ENCODE data around the gene SMIM5.

The SMIM5 gene

GRCh38 chr17:75642182-75642783 lies 9.0 kb downstream of the SMIM5 start:
- no peak for DNase-seq

GRCh38 chr17:75642784-75643642 lies 9.8 kb downstream of the SMIM5 start:
- no peak for DNase-seq

DNA sequence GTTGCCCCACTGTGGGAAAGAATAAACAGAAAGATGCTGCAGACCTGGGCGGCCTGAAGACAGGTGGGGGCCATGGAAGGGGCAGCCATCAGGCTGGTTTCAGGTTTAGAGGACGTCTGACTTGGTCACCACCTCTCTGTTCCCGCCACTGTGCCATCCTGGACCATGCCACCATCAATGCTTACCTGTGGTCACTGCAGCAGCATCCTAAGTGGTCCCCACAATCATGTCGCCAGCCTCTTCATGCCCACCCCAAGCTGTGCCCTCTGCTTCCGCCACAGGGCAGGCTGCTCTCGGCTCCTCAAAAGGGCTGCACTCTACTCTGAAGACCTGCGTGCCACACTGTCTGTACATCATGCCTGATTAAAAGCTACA lies 10.4 kb downstream of the SMIM5 start:
- DNase-seq = no peak

DNA sequence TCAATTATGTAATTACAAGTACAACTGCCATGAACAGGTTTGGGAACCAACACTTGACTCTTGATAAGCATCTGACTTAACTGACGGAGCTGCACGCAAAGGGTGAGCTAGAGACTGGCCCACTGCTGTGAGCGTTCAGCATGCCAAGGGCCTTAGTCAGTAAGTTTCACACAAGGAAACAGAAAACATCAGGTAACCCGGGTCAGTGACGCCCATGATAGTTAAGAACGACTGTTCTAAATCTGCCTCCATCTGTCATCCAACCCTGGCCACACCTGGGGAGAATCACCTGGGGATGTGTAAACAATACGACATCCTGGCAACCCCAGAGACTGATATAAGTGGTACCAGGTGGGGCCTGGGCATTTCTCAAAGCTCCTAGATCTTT lies 12.3 kb downstream of the SMIM5 start:
- no peak for DNase-seq

- no peak for DNase-seq
Observed at GRCh38 chr17:75645889-75646637, 12.8 kb downstream of the SMIM5 start.

GRCh38 chr17:75646638-75646992 lies 13.4 kb downstream of the SMIM5 start:
- DNase-seq = no peak

GRCh38 chr17:75647061-75647460 lies 13.8 kb downstream of the SMIM5 start:
- no peak for DNase-seq

- DNase-seq = no peak
Observed at GRCh38 chr17:75647921-75648320, 14.7 kb downstream of the SMIM5 start.

- DNase-seq = no peak
Observed at GRCh38 chr17:75649687-75650086, 16.5 kb downstream of the SMIM5 start.

- DNase-seq = no peak
Observed at GRCh38 chr17:75650874-75651273, 17.6 kb downstream of the SMIM5 start.

GRCh38 chr17:75652341-75652740 lies 19.1 kb downstream of the SMIM5 start:
- no peak for DNase-seq

- no peak for DNase-seq
Observed at GRCh38 chr17:75652934-75653549, 19.8 kb downstream of the SMIM5 start.

GRCh38 chr17:75654176-75654575 lies 20.9 kb downstream of the SMIM5 start:
- DNase-seq = no peak

- no peak for DNase-seq
Observed at GRCh38 chr17:75658237-75658636, 25.0 kb downstream of the SMIM5 start.

- DNase-seq = no peak
Observed at GRCh38 chr17:75661531-75661930, 28.3 kb downstream of the SMIM5 start.

GRCh38 chr17:75662511-75662910 lies 29.3 kb downstream of the SMIM5 start:
- no peak for DNase-seq

GRCh38 chr17:75664099-75664549 lies 30.9 kb downstream of the SMIM5 start:
- DNase-seq = no peak

GRCh38 chr17:75665981-75666380 lies 32.7 kb downstream of the SMIM5 start:
- no peak for DNase-seq

- DNase-seq = peak; percentile 93
Observed at GRCh38 chr17:75666959-75667790, 33.9 kb downstream of the SMIM5 start, which contains the start of the genes RECQL5 and SAP30BP. Gene RECQL5, minus strand, starts transcription at chr17:75667154. Its CDS starts 597 bp downstream, at chr17:75666557. Gene SAP30BP, plus strand, starts transcription at chr17:75667338. Its CDS starts 35 bp downstream, at chr17:75667373.

- no peak for DNase-seq
Observed at GRCh38 chr17:75667825-75668224, 34.6 kb downstream of the SMIM5 start.

GRCh38 chr17:75668489-75668888 lies 35.3 kb downstream of the SMIM5 start:
- no peak for DNase-seq

GRCh38 chr17:75670868-75671267 lies 37.6 kb downstream of the SMIM5 start:
- no peak for DNase-seq

All from SW 1271 (cell line).